HG03558 (cell line): ENCODE data around the gene RTBDN.
"Not testable (repeated sequence)": the region's sequence is repeated elsewhere in the genome, so short reads cannot be mapped to it uniquely, and the experiment has no call there.

Experiments used
- ATAC-seq: cut with Tn5 transposase; IDR thresholded peaks from one replicate; pipeline ENCODE4 v1.9.1; 2021; ENCODE audit warnings: moderate number of reproducible peaks; ENCODE audit not compliant: unreplicated experiment; ENCODE audit errors: extremely low read depth

Gene RTBDN

GRCh38 chr19:12828494-12828893, 5.9 kb downstream of the RTBDN start:
- ATAC-seq, result no peak

- no peak for ATAC-seq
Observed at GRCh38 chr19:12825254-12826131, 8.9 kb downstream of the RTBDN start.

- no peak for ATAC-seq
Observed at GRCh38 chr19:12821761-12822160, 12.6 kb downstream of the RTBDN start.

DNA sequence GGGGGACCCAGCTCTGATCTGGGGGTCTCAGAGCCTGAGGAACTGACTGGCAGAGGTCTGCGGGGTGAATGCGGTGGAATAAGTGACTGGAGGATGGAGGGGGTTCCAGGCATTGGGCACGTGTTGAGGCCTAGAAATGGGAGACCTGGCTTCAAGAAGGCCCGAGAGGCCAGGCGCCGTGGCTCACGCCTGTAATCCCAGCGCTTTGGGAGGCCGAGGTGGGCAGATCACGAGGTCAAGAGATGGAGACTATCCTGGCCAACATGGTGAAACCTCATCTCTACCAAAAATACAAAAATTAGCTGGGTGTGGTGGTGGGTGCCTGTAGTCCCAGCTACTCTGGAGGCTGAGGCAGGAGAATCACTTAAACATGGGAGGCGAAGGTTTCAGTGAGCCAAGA, 16.6 kb downstream of the RTBDN start:
- not testable (repeated sequence) for ATAC-seq

- not testable (repeated sequence) for ATAC-seq
Observed at GRCh38 chr19:12817188-12817587, 17.2 kb downstream of the RTBDN start.

DNA sequence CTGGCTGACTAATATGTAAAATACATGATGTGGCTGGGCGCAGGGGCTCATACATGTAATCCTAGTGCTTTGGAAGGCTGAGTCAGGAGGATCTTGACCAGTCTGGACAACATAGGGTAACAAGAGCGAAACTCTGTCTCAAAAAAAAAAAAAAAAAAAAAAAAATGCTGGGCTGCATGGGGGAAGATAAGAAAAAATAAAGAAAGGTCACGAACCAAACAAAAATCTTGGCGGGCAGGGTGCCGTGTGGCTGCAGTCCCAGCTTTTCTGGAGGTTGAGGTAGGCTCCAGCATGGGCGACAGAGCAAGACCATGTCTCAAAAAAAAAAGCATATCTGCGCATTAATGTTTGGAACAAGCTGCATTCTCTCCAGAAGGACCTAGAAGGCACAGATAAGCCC, 19.3 kb downstream of the RTBDN start:
- ATAC-seq, result no peak

DNA sequence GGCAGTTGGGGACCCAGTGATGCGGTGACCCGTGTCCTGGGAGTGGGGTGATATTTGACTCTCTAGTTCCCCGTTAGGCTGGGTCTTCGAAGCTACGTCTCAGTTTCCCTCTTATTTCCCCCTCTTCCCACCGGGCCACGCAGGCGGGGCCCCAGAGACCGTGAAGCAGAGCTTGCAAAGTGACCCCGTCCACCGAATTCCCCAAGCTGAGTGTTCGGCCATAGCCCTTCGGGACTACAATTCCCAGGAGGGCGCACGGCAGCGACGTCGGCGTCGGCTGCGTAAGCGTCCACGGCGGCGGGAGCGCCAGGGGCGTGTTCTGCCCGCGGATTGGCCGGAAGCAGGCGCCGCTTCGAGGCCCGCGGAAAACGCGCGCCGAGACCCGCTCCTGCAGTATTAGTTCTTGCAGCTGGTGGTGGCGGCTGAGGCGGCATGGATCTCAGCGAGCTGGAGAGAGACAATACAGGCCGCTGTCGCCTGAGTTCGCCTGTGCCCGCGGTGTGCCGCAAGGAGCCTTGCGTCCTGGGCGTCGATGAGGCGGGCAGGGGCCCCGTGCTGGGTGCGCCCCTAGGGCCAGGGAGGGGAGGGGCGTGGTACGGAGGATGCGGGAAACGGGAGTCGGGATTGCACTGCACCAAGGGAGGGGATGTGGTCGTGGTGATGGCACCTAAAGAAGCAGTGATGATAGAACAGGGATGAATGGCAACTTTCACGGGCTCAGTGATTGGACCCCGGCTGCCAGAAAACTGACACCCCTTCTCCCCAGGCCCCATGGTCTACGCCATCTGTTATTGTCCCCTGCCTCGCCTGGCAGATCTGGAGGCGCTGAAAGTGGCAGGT, 27.9 kb downstream of the RTBDN start, which contains the start of gene RNASEH2A:
RNASEH2A (plus strand) TSS at position 343 of the 840 bp plus-strand sequence; CDS start at position 433, 90 bp downstream.
- ATAC-seq, result peak; percentile 48

- no peak for ATAC-seq
Observed at GRCh38 chr19:12804051-12804450, 30.3 kb downstream of the RTBDN start.

DNA sequence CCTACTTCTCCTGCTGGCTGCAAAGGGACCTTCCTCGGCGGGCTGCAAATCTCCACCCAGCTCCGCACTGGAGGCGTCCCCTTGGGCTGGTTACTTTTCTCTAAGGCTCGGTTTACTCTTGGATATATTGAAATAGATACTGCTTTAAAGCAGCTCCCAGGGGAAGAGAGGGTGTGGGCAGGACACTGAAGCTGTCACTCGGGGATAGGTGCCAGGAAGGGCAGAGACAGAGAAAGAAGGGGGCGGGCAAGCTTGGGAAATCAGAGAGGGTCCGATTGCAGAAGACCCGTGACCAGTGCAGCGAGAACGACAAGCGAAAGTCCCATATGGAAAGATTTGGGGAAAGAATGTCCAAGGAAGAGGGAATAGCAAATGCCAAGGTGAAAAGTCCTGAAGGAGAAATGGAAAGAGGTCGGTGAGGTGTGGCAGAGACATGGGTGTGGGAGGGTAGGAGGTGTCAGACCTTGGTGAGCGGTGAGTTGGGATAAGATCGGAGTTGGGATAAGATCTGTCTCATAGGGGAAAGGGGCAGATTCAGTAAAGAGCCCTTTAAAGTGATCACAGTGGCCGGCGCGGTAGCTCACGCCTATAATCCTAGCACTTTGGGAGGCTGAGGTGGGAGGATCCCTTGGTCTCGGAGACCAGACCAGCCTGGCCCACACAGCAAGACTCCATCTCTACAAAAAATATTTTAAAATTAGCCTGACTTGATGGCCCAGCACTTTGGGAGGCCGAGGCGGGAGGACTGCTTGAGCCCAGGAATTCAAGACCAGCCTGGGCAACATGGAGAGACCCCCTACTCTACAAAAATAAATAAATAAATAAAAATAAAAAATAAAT, 31.9 kb downstream of the RTBDN start:
- ATAC-seq, result no peak

DNA sequence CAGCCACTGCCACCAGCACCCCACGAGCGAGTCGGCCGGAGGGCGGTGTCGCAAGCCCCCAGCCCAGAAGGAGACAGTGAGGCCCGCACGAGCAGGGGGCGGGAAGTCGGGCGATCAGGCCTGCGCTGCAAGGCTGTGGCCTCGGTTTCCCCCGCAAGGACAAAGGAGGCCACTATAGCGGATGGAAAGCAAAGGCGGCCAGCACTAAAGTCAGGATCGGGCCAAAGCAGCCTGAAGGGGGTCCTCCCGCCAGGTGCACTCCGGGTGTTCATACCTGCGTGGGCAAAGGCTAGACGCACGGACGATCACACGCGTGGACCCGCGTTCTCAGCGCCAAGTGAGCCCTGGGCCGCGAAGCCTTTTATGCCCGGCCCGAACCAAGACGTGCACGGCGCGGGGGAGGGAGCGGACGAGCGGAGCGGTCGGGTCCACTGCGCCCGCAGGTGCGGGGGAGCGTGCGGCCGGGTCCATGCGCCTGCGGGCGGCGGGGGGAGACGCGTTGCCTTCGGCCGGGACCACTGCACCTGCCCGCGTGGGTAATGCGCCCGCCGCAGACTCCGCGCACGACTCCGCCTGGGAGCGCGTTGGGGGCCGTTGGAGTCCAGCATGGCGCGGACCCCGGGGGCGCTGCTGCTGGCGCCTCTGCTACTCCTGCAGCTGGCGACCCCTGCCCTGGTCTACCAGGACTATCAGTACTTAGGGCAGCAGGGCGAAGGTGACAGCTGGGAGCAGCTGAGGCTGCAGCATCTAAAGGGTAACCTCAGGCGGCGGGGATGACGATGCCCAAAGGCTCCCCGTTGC, 32.7 kb downstream of the RTBDN start, which contains the start of the genes PRDX2 and THSD8:
PRDX2 (minus strand) TSS at position 335 of the 801 bp plus-strand sequence. CDS start 539 bp downstream, outside the sequence.
THSD8 (plus strand) TSS at position 604 of the 801 bp plus-strand sequence; CDS start at position 607, 3 bp downstream.
- no peak for ATAC-seq

- no peak for ATAC-seq
Observed at GRCh38 chr19:12800923-12801465, 33.4 kb downstream of the RTBDN start.

DNA sequence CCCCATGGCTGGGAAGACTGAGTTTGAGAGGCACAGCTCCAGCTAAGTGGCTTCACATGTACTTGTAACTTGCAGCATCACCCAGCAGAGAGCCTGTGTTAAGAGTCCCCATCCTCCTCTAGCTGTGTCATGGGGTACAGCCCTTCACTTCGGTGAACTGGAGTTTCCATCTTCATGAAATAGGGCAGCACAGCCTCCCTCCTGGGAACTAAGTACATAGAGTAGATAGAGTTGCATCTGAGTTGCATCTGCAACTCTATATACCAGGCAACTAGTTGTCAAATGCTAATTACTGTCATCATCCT, 34.0 kb downstream of the RTBDN start:
- ATAC-seq, result no peak

- no peak for ATAC-seq
Observed at GRCh38 chr19:12799742-12800465, 34.5 kb downstream of the RTBDN start.

GRCh38 chr19:12797607-12798006, 36.8 kb downstream of the RTBDN start:
- not testable (repeated sequence) for ATAC-seq

GRCh38 chr19:12797141-12797587, 37.2 kb downstream of the RTBDN start:
- no peak for ATAC-seq

- ATAC-seq, result no peak
Observed at GRCh38 chr19:12796146-12797071, 38.0 kb downstream of the RTBDN start.

- ATAC-seq, result no peak
Observed at GRCh38 chr19:12794971-12795381, 39.4 kb downstream of the RTBDN start.
